COLO829 (cell line): ENCODE data around the gene PRKN.

ENCODE experiments used
- DNase-seq: peaks from one replicate; pipeline ENCODE4 v3.0.0; 2012; ENCODE audit warnings: low spot score

PRKN gene

GRCh38 chr6:162727322-162728182 lies at the start of gene PRKN, which contains the start of gene PACRG:
TSS of gene PRKN (minus strand) at chr6:162727766.
TSS of gene PACRG (plus strand) at chr6:162727974.
- peak; percentile 95 for DNase-seq

- DNase-seq = no peak
Measured at GRCh38 chr6:162777091-162777490, 49.5 kb upstream of the PRKN start.

- DNase-seq = no peak
Measured at GRCh38 chr6:162773996-162774395, 46.4 kb upstream of the PRKN start.

GRCh38 chr6:162772466-162772865 lies 44.9 kb upstream of the PRKN start:
- no peak for DNase-seq

GRCh38 chr6:162770955-162771354 lies 43.4 kb upstream of the PRKN start:
- DNase-seq = no peak

GRCh38 chr6:162770136-162770535 lies 42.6 kb upstream of the PRKN start:
- no peak for DNase-seq

GRCh38 chr6:162753775-162754174 lies 26.2 kb upstream of the PRKN start:
- no peak for DNase-seq

- no peak for DNase-seq
Measured at GRCh38 chr6:162751211-162751859, 23.8 kb upstream of the PRKN start.

- DNase-seq = no peak
Measured at GRCh38 chr6:162750776-162751175, 23.2 kb upstream of the PRKN start.

GRCh38 chr6:162736961-162737360 lies 9.4 kb upstream of the PRKN start:
- no peak for DNase-seq

- no peak for DNase-seq
Measured at GRCh38 chr6:162733489-162733888, 5.9 kb upstream of the PRKN start.

- no peak for DNase-seq
Measured at GRCh38 chr6:162730502-162730901, 2.9 kb upstream of the PRKN start.

GRCh38 chr6:162728706-162729105 lies 1.1 kb upstream of the PRKN start:
- DNase-seq = no peak

- no peak for DNase-seq
Measured at GRCh38 chr6:162728197-162728596, 631 bp upstream of the PRKN start.

GRCh38 chr6:162726947-162727321 lies 632 bp downstream of the PRKN start:
- DNase-seq = no peak

GRCh38 chr6:162722633-162723032 lies 4.9 kb downstream of the PRKN start:
- DNase-seq = no peak

GRCh38 chr6:162722226-162722625 lies 5.3 kb downstream of the PRKN start:
- no peak for DNase-seq

- no peak for DNase-seq
Measured at GRCh38 chr6:162721404-162721687, 6.2 kb downstream of the PRKN start.

- DNase-seq = no peak
Measured at GRCh38 chr6:162719528-162719927, 8.0 kb downstream of the PRKN start.

GRCh38 chr6:162715601-162716000 lies 12.0 kb downstream of the PRKN start:
- no peak for DNase-seq

GRCh38 chr6:162713974-162714780 lies 13.4 kb downstream of the PRKN start:
- no peak for DNase-seq

GRCh38 chr6:162712694-162713093 lies 14.9 kb downstream of the PRKN start:
- DNase-seq = no peak

- no peak for DNase-seq
Measured at GRCh38 chr6:162711376-162711775, 16.2 kb downstream of the PRKN start.
